PC-9 (cell line): ENCODE measurements around the gene PTPN11. TPM values are rescaled to one million over a fixed set of nuclear protein-coding genes. Genes with fewer than 3 reads are reported as not detected.

ENCODE experiments used
- BruUV-seq: library from RNA; stranded (reverse); fragments of 400-500 nt; replicated peaks from 2 replicates; lab custom pipeline; 2021; lab: Mats Ljungman, UMichigan
- CTCF ChIA-PET: fragments of 300-600 bp; sonication (Branson Sonifier 250); formaldehyde crosslinking; loops from one replicate; lab custom pipeline; 2022; ENCODE audit warnings: antibody characterized with exemption; lab: Charles Lee
- POLR2A ChIA-PET: fragments of 300-600 bp; sonication (Branson Sonifier 250); formaldehyde crosslinking; loops from one replicate; lab custom pipeline; 2022; ENCODE audit warnings: antibody characterized with exemption; ENCODE audit not compliant: unreplicated experiment; lab: Charles Lee
- DNase-seq, 2 experiments: peaks; one replicate each; pipeline versions ENCODE4 v3.0.0 to v3.0.0-alpha.2; 2015 to 2022; ENCODE audit warnings: mixed read lengths in 1 of 2
- H2AFZ ChIP-seq: fragments of 200-600 bp; sonication (generic); 2 replicates; pipeline ENCODE4 v1.8.1; 2017; ENCODE audit warnings: antibody characterized with exemption
- H3F3A ChIP-seq: fragments of 200-600 bp; sonication (generic); 2 replicates; pipeline ENCODE4 v1.8.1; 2017; ENCODE audit warnings: antibody characterized with exemption, mild to moderate bottlenecking, low read depth; ENCODE audit not compliant: insufficient read depth
- H3K27ac ChIP-seq: fragments of 200-600 bp; sonication (generic); 2 replicates; pipeline ENCODE4 v1.6.1; 2016; ENCODE audit warnings: mixed run types
- H3K27me3 ChIP-seq: fragments of 200-600 bp; sonication (generic); 2 replicates; pipeline ENCODE4 v1.6.1; 2016; ENCODE audit warnings: low read depth, mixed run types; ENCODE audit not compliant: insufficient read depth
- H3K36me3 ChIP-seq: fragments of 200-600 bp; sonication (generic); 2 replicates; pipeline ENCODE4 v1.6.1; 2016; ENCODE audit warnings: low read depth, mixed run types
- H3K4me1 ChIP-seq: fragments of 200-600 bp; sonication (generic); replicated peaks from 2 replicates; pipeline ENCODE4 v1.6.1; 2016; ENCODE audit warnings: mixed run types; ENCODE audit not compliant: insufficient read depth
- H3K4me2 ChIP-seq: fragments of 200-600 bp; sonication (generic); 2 replicates; pipeline ENCODE4 v1.6.1; 2017; ENCODE audit warnings: mixed run types
- H3K4me3 ChIP-seq: fragments of 200-600 bp; sonication (generic); 2 replicates; pipeline ENCODE4 v1.6.1; 2016; ENCODE audit warnings: mixed run types
- H3K79me2 ChIP-seq: fragments of 200-600 bp; sonication (generic); 2 replicates; pipeline ENCODE4 v1.6.1; 2017; ENCODE audit warnings: low read depth, mixed run types
- H3K9me2 ChIP-seq: fragments of 200-600 bp; sonication (generic); 2 replicates; pipeline ENCODE4 v1.8.1; 2017; ENCODE audit warnings: mild to moderate bottlenecking; ENCODE audit not compliant: insufficient read depth
- H3K9me3 ChIP-seq: fragments of 200-600 bp; sonication (generic); 2 replicates; pipeline ENCODE4 v1.8.1; 2016; ENCODE audit warnings: low read depth; ENCODE audit not compliant: insufficient read depth
- H4K20me1 ChIP-seq: fragments of 200-600 bp; sonication (generic); 2 replicates; pipeline ENCODE4 v1.8.1; 2017; ENCODE audit not compliant: insufficient read depth
- EZH2 ChIP-seq: fragments of 200-600 bp; sonication (generic); IDR thresholded peaks from 2 replicates; pipeline ENCODE4 v1.8.0; 2017; ENCODE audit warnings: antibody characterized with exemption, low read depth
- intact Hi-C: fragments of 100-400 bp; cut with micrococcal nuclease; formaldehyde crosslinking; loops from one replicate; pipeline ENCODE4 v1.10.0; 2022; ENCODE audit not compliant: unreplicated experiment
- total RNA-seq: library from RNA; stranded (reverse); gene quantifications from 2 replicates; pipeline ENCODE4 v1.2.3, GENCODE V29; 2021
- TF ChIP-seq, protein P1 (sequence below): fragments of 200-600 bp; sonication (generic); conservative IDR thresholded peaks from 2 replicates; pipeline ENCODE4 v1.6.1; 2017; ENCODE audit warnings: mixed run types, antibody characterized with exemption, mild to moderate bottlenecking, moderate library complexity

The PTPN11 gene
- total RNA-seq, 1 experiment from 2014 or later, result 113 TPM

DNA sequence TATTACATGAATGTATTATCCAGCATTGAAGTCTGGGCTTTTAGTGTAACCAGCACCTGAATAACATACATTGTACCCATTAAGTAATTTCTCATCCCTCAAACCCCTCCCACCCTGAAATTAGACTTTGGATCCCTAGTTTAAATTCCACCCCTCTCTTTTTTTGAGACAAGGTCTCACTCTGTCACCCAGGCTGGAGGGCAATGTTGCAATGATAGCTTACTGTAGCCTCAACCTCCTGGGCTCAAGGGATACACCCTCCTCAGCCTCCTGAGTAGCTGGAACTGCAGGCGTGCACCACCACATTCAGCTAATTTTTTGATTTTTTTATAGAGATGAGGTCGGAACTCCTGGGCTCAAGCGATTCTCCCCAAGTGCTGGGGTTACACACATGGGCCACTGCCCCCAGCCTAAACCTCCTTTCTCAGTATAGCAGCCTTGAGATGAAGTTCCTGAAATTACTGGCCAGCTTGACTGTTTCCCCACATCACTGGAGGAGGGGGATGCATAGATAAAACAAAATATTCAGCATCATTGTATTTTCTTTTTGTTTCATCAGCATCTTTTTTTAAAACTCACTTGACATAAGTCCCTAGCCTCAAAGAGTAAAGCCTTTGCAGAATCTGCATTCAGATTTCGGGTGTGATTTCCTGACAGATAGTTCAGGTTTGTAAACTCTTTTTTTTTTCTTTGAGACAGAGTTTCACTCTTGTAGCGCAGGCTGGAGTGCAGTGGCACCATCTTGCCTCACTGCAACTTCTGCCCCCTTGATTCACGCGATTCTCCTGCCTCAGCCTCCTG, 7.0 kb downstream of the PTPN11 start:
- no peak overlapping the region for H2AFZ ChIP-seq
- ChIA-PET POLR2A (no interaction called here), CTCF (no interaction called here)
- peaks cover 1% of the 10 kb centered on the region for H3K4me1 ChIP-seq
- H3K4me2 ChIP-seq, result no peak overlapping the region
- H3K36me3 ChIP-seq, result peaks cover 3% of the 10 kb centered on the region; the same call in 1 of the 2 replicates
- no peaks in the 10 kb centered on the region for H3K27me3 ChIP-seq
- DNase-seq, result no peak
- no peak overlapping the region for H3K27ac ChIP-seq
- intact Hi-C loops, result no loop called here
- H3K9me2 ChIP-seq, result no peaks in the 10 kb centered on the region
- peaks cover 87% of the 10 kb centered on the region for H4K20me1 ChIP-seq
- H3K79me2 ChIP-seq, result peaks cover 88% of the 10 kb centered on the region
- no TSS peak for BruUV-seq
- H3F3A ChIP-seq, result 0 out of 2 replicates have a peak, but pooled peaks cover 10% of the 10 kb centered on the region
- H3K4me3 ChIP-seq, result no peak overlapping the region
- no peaks in the 10 kb centered on the region for H3K9me3 ChIP-seq
- TF ChIP-seq, protein P1, sequence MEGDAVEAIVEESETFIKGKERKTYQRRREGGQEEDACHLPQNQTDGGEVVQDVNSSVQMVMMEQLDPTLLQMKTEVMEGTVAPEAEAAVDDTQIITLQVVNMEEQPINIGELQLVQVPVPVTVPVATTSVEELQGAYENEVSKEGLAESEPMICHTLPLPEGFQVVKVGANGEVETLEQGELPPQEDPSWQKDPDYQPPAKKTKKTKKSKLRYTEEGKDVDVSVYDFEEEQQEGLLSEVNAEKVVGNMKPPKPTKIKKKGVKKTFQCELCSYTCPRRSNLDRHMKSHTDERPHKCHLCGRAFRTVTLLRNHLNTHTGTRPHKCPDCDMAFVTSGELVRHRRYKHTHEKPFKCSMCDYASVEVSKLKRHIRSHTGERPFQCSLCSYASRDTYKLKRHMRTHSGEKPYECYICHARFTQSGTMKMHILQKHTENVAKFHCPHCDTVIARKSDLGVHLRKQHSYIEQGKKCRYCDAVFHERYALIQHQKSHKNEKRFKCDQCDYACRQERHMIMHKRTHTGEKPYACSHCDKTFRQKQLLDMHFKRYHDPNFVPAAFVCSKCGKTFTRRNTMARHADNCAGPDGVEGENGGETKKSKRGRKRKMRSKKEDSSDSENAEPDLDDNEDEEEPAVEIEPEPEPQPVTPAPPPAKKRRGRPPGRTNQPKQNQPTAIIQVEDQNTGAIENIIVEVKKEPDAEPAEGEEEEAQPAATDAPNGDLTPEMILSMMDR, result no peak
- no peak for TF ChIP-seq EZH2

DNA sequence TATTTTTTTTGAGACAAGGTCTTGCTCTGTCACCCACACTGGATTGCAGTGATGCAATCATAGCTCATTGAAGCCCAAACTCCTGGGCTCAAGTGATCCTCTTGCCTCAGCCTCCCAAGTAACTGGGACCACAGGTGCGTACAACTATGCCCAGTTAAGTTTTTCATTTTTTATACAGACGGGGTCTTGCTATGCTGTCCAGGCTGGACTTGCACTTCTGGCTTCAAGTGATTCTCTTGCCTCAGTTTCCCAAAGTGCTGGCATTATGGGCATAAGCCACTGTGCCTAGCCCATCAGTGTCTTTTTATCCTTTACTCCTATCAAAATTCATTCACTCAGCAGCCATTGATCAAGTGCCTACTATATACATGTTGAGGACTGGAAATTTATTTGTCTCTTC, 9.0 kb downstream of the PTPN11 start:
- H3K4me2 ChIP-seq, result no peak overlapping the region
- H3K9me2 ChIP-seq, result no peaks in the 10 kb centered on the region
- POLR2A ChIA-PET, result interaction anchor here (0.7 kb wide), 1 partner anchor 14 kb away, joined by 3 read pairs; no protein-coding TSS in a partner anchor
- BruUV-seq, result no TSS peak
- DNase-seq, result no peak
- H3K4me1 ChIP-seq, result no peaks in the 10 kb centered on the region
- no peak overlapping the region for H3K4me3 ChIP-seq
- no peaks in the 10 kb centered on the region for H3K36me3 ChIP-seq
- TF ChIP-seq, protein P1, result no peak
- TF ChIP-seq EZH2, result no peak
- no peaks in the 10 kb centered on the region for H3K27me3 ChIP-seq
- no peak overlapping the region for H2AFZ ChIP-seq
- CTCF ChIA-PET, result interaction anchor here (0.6 kb wide), 1 partner anchor 524 kb away, joined by 3 read pairs; no protein-coding TSS in a partner anchor
- H3F3A ChIP-seq, result peaks cover 14% of the 10 kb centered on the region; the same call in 1 of the 2 replicates
- peaks cover 81% of the 10 kb centered on the region for H4K20me1 ChIP-seq
- no peaks in the 10 kb centered on the region for H3K9me3 ChIP-seq
- peaks cover 83% of the 10 kb centered on the region for H3K79me2 ChIP-seq
- intact Hi-C loops, result no loop called here
- H3K27ac ChIP-seq, result no peak overlapping the region

DNA sequence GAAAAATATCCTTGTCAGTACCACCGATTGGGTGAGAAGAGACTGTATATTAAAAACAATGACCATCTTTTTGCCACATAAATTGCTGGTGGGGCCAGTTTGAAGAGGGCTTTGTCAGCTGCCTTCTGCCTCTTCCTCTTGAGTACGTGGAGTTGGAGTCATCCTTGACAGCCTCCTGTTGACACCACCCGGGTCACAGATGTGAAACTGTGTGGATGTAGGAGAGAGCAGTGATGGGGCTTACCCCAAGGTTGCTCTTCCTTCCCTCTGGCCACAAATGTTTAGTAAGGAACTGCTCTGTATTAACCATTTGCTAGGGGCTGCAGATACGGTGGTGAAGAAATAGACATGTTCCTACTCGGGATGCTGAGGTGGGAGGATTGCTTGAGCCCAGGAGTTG, 12.2 kb downstream of the PTPN11 start:
- intact Hi-C loops, result no loop called here
- Histone ChIP-seq H3K9me3 (no peaks in the 10 kb centered on the region), H3K27ac (no peak overlapping the region), H3K9me2 (no peaks in the 10 kb centered on the region), H4K20me1 (peaks cover 68% of the 10 kb centered on the region), H3K79me2 (peaks cover 80% of the 10 kb centered on the region), H2AFZ (no peak overlapping the region), H3K4me2 (no peak overlapping the region), H3F3A (peaks cover 4% of the 10 kb centered on the region; the same call in 1 of the 2 replicates), H3K36me3 (no peaks in the 10 kb centered on the region), H3K4me3 (no peak overlapping the region), H3K27me3 (no peaks in the 10 kb centered on the region), H3K4me1 (no peaks in the 10 kb centered on the region)
- DNase-seq, result no peak
- BruUV-seq, result no TSS peak
- TF ChIP-seq, protein P1, result no peak
- no peak for TF ChIP-seq EZH2
- ChIA-PET CTCF (no interaction called here), POLR2A (no interaction called here)
